Astrocyte of the spinal cord (primary cell): ENCODE results near the gene MEGF6.

ENCODE experiments used
- DNase-seq: peaks from one replicate; pipeline ENCODE4 v3.0.0; 2011; ENCODE audit warnings: low read depth, low spot score
- H3K4me3 ChIP-seq: 2 replicates; pipeline ENCODE4 v1.5.1; 2011; ENCODE audit warnings: low read depth, mild to moderate bottlenecking, low read length, moderate library complexity
- in situ Hi-C: cut with HindIII; loops from 2 replicates; pipeline ENCODE4 v1.10.0; 2017; ENCODE audit warnings: low sequenced_read_pairs
- TF ChIP-seq, protein P1 (sequence below): IDR thresholded peaks from 2 replicates; pipeline ENCODE4 v1.5.1; 2012; ENCODE audit warnings: low read depth, mild to moderate bottlenecking, low read length, inconsistent platforms

Gene MEGF6

DNA sequence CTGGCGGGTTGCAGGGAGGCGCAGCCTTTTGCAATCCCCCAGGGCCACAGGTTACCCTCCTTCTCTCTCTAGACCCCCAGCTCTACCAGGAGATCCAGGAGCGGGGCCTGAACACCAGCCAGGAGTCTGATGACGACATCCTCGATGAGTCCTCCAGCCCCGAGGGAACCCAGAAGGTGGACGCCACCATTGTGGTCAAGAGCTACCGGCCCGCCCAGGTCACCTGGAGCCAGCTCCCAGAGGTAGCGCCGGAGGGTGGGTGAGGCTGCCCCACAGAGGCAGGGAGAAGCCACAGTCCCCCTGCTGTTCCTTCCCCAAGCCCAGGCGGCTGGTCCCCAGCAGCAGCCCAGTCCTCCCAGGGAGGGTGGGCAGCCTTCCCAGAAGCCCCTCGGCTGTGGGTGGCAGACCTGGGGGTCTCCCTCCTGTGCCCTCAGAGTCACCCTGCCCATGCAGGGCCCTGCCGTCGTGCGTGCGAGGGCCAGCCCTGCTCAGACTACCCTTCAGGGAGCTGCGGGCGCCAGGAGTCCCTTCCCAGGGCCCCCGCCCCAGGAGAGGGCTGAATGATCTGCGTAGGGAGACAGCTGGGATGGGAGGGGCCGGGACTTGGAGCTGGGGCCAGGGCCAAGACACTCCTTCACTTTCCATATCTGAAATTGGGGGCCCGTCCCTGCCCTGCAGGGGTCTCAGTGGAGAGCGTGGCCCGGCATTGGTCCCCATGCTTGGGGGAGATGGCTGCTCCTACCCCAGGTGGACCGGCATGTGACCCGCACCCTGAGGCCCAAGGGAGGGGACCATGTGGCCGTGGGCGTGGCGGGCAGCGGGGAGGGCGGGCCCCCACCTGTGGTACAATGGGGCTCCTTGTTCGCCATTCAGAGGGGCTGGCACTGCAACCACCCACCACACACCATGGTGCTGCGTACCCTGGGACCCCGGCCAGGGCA lies 143.9 kb downstream of the MEGF6 start:
- in situ Hi-C loops = no loop called here
- TF ChIP-seq, protein P1, sequence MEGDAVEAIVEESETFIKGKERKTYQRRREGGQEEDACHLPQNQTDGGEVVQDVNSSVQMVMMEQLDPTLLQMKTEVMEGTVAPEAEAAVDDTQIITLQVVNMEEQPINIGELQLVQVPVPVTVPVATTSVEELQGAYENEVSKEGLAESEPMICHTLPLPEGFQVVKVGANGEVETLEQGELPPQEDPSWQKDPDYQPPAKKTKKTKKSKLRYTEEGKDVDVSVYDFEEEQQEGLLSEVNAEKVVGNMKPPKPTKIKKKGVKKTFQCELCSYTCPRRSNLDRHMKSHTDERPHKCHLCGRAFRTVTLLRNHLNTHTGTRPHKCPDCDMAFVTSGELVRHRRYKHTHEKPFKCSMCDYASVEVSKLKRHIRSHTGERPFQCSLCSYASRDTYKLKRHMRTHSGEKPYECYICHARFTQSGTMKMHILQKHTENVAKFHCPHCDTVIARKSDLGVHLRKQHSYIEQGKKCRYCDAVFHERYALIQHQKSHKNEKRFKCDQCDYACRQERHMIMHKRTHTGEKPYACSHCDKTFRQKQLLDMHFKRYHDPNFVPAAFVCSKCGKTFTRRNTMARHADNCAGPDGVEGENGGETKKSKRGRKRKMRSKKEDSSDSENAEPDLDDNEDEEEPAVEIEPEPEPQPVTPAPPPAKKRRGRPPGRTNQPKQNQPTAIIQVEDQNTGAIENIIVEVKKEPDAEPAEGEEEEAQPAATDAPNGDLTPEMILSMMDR = no peak
- DNase-seq = no peak
- no peak overlapping the region for H3K4me3 ChIP-seq

DNA sequence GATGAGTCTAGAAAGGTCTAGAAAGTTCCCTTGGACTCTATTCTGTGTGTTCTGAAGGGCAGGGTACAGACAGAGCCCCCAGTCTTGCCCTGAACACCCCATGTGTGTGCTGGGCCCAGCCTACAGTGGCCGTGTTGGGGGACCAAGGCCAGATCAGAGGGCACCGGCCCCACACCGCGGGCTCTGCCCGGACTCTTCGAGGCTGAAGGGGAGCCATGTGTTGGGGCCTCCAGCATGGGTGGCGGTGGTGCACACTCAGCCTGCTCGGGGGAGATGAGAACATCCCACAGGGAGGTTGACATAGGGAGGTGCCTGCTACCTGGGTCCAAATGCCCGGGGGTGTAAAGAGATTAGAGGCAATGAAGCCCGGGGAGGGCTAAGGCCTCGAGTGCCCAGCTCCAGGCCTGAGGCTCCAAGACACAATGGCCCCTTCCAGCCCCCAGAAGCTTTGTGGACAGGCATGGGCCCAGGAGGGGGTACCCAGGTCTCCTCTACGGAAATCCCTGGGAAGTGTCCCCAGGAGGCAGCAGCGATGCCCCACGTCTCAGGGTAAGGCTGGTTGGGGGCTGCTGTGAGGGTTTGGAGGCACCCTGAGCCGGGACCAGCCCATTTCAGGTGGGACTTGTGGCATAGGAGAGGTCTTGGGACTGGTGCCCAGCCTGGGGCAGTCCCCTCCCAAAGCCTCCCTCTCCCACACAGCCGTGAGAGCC lies 144.8 kb downstream of the MEGF6 start:
- no peak overlapping the region for H3K4me3 ChIP-seq
- DNase-seq = no peak
- TF ChIP-seq, protein P1 = no peak
- in situ Hi-C loops = no loop called here

DNA sequence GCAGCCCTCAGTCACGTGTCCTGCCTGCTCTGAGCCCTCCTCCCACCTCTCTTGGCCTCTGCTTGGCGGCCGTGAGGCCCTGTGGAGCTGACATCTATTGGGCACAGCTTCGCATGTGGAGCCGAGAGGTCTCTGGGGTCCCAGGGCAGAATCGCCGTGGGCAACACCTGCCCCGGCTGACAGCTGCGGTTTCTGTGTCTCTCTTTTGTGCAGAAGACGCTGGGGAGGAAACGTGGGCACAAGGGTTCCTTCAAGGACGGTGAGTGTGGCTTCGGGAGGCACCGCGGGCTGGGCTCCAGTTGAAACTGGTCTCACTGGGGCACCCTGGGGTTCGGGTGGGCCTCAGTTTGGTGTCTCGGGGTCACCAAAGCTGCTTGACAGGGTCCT lies 145.4 kb downstream of the MEGF6 start:
- H3K4me3 ChIP-seq = no peak overlapping the region
- TF ChIP-seq, protein P1 = no peak
- no peak for DNase-seq
- in situ Hi-C loops = no loop called here

DNA sequence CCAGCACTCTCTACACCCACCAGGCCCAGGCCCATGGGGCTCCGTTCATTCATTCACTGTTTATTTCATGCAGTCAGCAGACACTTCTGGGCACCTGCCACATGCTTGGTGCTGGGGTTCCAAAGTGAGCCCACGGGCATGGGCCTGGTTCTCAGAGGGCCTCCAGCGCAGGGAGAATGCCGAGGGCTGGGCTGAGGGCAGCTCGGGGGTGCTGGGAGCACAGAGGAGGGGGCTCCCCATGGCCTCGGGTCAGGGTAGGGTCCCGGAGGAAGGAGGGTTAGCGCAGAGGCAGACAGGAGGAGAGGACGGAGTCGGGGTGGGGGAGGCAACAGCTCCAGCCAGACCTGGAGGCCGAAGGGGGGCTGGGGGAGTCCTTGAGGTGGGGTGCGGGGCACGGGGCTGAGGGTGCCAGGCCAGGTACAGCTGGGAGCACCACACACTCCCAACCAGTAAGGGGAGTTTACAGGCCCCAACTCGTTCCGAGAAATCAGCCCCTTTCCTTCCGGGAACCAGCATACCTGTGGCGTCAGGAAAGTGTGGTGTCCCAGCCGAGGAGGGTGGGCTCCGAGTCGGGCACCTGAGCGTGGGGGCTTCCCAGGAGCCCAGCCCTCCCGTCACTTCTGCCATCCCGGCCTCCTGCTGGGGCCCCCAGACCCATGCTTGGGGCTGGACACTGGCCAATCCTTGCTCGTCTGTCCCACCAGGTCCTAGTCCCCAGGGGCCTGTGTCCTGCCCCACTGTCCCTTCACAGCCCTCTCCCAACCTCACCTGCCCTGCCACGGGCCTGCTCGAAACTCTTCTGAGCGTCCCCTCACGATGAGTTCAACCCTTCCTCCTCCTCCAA lies 146.0 kb downstream of the MEGF6 start:
- H3K4me3 ChIP-seq = no peak overlapping the region
- DNase-seq = no peak
- in situ Hi-C loops = no loop called here
- TF ChIP-seq, protein P1 = no peak

DNA sequence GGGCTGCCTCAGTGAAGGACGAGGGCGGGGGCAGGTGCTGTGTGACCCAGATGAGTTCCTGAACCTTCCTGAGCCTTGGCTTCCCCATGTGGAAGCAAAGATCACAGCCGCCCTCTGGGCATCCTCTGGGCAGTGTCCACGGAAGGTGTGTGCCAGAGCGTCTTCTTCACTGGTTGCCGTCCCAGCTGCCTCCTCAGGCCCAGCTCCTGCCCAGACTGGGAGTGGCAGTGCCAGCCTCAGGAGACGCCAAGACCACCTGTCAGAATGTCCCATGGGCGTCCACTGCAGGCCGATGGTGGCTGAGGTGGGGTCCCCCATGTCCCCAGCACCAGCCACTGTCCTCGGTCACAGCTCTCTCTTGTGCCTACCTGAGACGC lies 146.7 kb downstream of the MEGF6 start:
- no peak overlapping the region for H3K4me3 ChIP-seq
- TF ChIP-seq, protein P1 = no peak
- DNase-seq = no peak
- in situ Hi-C loops = no loop called here
